OCI-LY3 (cell line): ENCODE results near the gene TOR1AIP1.
A peak's percentile ranks its signal among the peaks of the same experiment; 100 is the strongest.

Experiments
- H2AFZ ChIP-seq: fragments of 200-600, 300-600 bp; shearing (Covaris generic); 2 replicates; pipeline ENCODE4 v1.6.0; 2014; ENCODE audit warnings: antibody characterized with exemption, low read depth, low read length
- H3K27ac ChIP-seq: fragments of 200-600, 300-600 bp; sonication (generic); 2 replicates; pipeline ENCODE4 v1.5.1; 2014; ENCODE audit warnings: mild to moderate bottlenecking, low read length, moderate library complexity, mixed read lengths
- H3K27me3 ChIP-seq: fragments of 200-600, 300-600 bp; sonication (generic); 2 replicates; pipeline ENCODE4 v1.6.1; 2014; ENCODE audit warnings: low read depth, low read length, mixed read lengths
- H3K36me3 ChIP-seq: fragments of 200-600, 300-600 bp; sonication (generic); replicated peaks from 2 replicates; pipeline ENCODE3; 2014; ENCODE audit warnings: low read depth, low read length, mixed read lengths
- H3K4me1 ChIP-seq: fragments of 300-600, 200-600 bp; sonication (generic); 2 replicates; pipeline ENCODE4 v1.6.1; 2014; ENCODE audit warnings: low read length, mixed read lengths
- H3K4me2 ChIP-seq: fragments of 200-600, 300-600 bp; sonication (generic); 2 replicates; pipeline ENCODE4 v1.6.1; 2014; ENCODE audit warnings: low read length, mixed read lengths
- H3K4me3 ChIP-seq: fragments of 300-600, 200-600 bp; sonication (generic); 2 replicates; pipeline ENCODE4 v1.5.1; 2014; ENCODE audit warnings: antibody characterized with exemption, mild to moderate bottlenecking, low read length, moderate library complexity
- H3K79me2 ChIP-seq: fragments of 300-600, 200-600 bp; shearing (Covaris generic); 2 replicates; pipeline ENCODE4 v1.6.1; 2014; ENCODE audit warnings: mild to moderate bottlenecking, low read length, mixed read lengths
- H3K9ac ChIP-seq: fragments of 300-600, 200-600 bp; shearing (Covaris generic); 2 replicates; pipeline ENCODE4 v1.6.0; 2014; ENCODE audit warnings: mild to moderate bottlenecking, low read length, moderate library complexity
- H3K9me3 ChIP-seq: fragments of 200-600, 300-600 bp; shearing (Covaris generic); 2 replicates; pipeline ENCODE4 v1.6.1; 2014; ENCODE audit warnings: low read length, mixed read lengths; ENCODE audit not compliant: insufficient read depth
- H4K20me1 ChIP-seq: fragments of 200-600, 300-600 bp; sonication (generic); 2 replicates; pipeline ENCODE4 v1.6.1; 2016; ENCODE audit warnings: low read length, mixed read lengths; ENCODE audit not compliant: insufficient read depth
- EZH2phosphoT487 ChIP-seq: fragments of 200-600 bp; shearing (Covaris generic); IDR thresholded peaks from 2 replicates; pipeline ENCODE4 v1.6.1; 2018; ENCODE audit warnings: antibody characterized with exemption, mixed run types, low read depth
- TF ChIP-seq, protein P1 (sequence below): fragments of 200-600, 300-600 bp; sonication (generic); IDR thresholded peaks from 2 replicates; pipeline ENCODE4 v1.5.1; 2014; ENCODE audit warnings: antibody characterized with exemption, low read length, low read depth

Gene TOR1AIP1

DNA sequence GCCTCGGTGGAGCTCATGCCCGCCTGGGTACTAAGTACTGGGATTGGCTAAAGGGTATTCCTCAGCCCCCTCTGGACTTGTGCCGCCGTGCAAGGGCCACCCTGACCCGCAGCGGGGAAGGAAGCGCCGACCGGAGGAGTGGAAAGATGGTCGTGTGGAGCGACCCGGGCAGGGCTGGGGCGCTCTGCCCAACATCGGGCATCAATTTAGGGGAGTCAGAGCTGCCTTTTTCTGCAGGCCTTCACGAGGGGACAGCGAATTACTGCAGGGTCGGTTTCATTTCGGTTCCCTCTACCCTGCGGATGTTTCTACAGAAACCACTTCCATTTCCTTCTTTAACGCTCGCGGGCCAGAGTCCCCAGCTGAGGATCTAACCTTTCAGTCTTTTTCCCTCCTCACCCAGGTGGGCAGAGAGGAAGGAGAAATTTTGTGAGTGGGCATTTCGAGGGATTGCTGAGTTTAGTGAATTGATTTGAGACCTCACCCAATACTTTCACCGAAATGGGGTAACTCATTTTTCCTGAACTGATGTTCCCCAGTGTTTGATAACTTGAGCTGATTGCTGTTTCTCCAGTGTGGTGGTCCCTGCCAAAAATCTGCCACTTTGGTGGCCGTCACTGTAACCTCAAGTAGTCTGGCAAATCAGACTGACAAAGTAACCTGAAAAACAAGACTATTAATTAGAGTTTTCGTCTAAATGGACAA lies 1.1 kb downstream of the TOR1AIP1 start:
- Histone ChIP-seq H4K20me1 (peaks cover 18% of the 10 kb centered on the region), H3K36me3 (peaks cover 22% of the 10 kb centered on the region), H3K4me2 (peak overlapping the region; percentile 87), H3K4me1 (peaks cover 34% of the 10 kb centered on the region), H3K27me3 (no peaks in the 10 kb centered on the region), H3K4me3 (peak overlapping the region; percentile 86), H3K9me3 (no peaks in the 10 kb centered on the region), H3K27ac (peak overlapping the region; percentile 95), H2AFZ (peak overlapping the region; percentile 62), H3K79me2 (peaks cover 62% of the 10 kb centered on the region), H3K9ac (peak overlapping the region; percentile 99)
- no peak for TF ChIP-seq EZH2phosphoT487
- TF ChIP-seq, protein P1, sequence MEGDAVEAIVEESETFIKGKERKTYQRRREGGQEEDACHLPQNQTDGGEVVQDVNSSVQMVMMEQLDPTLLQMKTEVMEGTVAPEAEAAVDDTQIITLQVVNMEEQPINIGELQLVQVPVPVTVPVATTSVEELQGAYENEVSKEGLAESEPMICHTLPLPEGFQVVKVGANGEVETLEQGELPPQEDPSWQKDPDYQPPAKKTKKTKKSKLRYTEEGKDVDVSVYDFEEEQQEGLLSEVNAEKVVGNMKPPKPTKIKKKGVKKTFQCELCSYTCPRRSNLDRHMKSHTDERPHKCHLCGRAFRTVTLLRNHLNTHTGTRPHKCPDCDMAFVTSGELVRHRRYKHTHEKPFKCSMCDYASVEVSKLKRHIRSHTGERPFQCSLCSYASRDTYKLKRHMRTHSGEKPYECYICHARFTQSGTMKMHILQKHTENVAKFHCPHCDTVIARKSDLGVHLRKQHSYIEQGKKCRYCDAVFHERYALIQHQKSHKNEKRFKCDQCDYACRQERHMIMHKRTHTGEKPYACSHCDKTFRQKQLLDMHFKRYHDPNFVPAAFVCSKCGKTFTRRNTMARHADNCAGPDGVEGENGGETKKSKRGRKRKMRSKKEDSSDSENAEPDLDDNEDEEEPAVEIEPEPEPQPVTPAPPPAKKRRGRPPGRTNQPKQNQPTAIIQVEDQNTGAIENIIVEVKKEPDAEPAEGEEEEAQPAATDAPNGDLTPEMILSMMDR = peak; percentile 16; the same call in 1 of the 2 replicates

DNA sequence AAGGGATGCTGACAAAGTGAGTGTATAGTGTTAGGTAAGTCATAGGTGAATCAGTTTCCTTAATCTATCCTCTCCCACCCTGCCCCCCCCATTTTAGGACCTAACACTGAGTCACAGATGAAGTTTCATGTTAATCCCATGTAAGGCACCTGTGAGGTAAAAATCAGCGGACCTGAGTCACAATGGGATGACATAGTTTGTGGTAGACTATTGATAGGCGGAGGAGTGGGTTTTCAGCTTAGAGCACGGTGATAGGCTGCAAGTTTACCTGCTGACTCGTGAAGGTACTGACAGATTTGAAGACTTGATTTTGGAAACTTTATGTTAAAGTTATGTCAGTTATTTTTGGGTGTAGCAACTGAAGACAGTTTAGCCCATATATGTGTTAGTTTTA lies 1.7 kb downstream of the TOR1AIP1 start:
- H4K20me1 ChIP-seq = peaks cover 23% of the 10 kb centered on the region
- H3K9me3 ChIP-seq = no peaks in the 10 kb centered on the region
- H3K36me3 ChIP-seq = peaks cover 22% of the 10 kb centered on the region
- peak overlapping the region; percentile 86 for H3K4me3 ChIP-seq
- TF ChIP-seq, protein P1 = no peak
- no peak for TF ChIP-seq EZH2phosphoT487
- H3K4me2 ChIP-seq = peak overlapping the region; percentile 87
- peaks cover 32% of the 10 kb centered on the region for H3K4me1 ChIP-seq
- peak overlapping the region; percentile 99 for H3K9ac ChIP-seq
- peak overlapping the region; percentile 95 for H3K27ac ChIP-seq
- H3K79me2 ChIP-seq = peaks cover 67% of the 10 kb centered on the region
- H3K27me3 ChIP-seq = no peaks in the 10 kb centered on the region
- no peak overlapping the region for H2AFZ ChIP-seq

DNA sequence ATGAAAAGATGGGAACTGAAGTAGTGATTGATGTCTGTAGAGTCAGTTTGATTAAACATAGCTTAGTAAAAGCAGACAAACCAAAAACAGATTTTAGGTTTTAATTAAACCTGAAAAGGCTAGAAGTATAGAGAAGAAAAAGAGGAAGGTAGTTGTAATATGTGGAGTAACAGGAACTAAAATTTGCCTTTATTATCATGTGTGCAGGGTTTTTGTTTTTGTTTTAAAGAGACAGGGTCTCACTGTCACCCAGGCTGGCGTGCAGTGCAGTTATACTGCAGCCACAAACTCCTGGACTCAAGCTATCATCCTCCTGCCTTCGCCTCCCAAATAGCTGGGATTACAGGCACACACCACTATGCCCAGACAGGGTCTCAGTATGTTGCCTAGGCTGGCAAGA lies 6.0 kb downstream of the TOR1AIP1 start:
- Histone ChIP-seq H3K27me3 (no peaks in the 10 kb centered on the region), H3K27ac (peak overlapping the region; percentile 60), H2AFZ (no peak overlapping the region), H3K4me2 (peak overlapping the region; percentile 50), H3K4me1 (peaks cover 23% of the 10 kb centered on the region), H4K20me1 (peaks cover 26% of the 10 kb centered on the region), H3K9me3 (no peaks in the 10 kb centered on the region), H3K9ac (peak overlapping the region; percentile 11; the same call in 1 of the 2 replicates), H3K79me2 (peaks cover 61% of the 10 kb centered on the region), H3K36me3 (peaks cover 46% of the 10 kb centered on the region), H3K4me3 (peak overlapping the region; percentile 6; the same call in 1 of the 2 replicates)
- TF ChIP-seq EZH2phosphoT487 = no peak
- TF ChIP-seq, protein P1 = no peak

DNA sequence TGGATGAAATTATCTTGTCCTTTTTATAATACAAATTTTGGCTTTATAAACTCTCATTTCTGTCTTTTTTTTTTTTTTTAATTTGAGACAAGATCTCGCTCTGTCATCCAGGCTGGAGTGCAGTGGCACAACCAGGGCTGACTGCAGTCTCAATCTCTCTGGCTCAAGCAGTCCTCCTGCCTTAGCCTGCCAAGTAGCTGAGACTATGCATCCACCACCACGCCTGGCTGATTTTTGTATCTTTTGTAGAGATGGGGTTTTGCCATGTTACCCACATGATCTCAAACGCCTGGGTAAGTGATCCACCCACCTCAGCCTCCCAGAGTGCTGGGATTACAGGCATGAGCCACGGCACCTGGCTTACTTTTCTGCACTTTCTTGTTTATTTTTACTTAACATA lies 7.5 kb downstream of the TOR1AIP1 start:
- Histone ChIP-seq H3K27me3 (no peaks in the 10 kb centered on the region), H3K79me2 (peaks cover 46% of the 10 kb centered on the region), H3K4me2 (no peak overlapping the region), H3K4me1 (peaks cover 15% of the 10 kb centered on the region), H4K20me1 (peaks cover 21% of the 10 kb centered on the region), H3K9ac (no peak overlapping the region), H3K4me3 (no peak overlapping the region), H3K9me3 (no peaks in the 10 kb centered on the region), H2AFZ (no peak overlapping the region), H3K36me3 (peaks cover 50% of the 10 kb centered on the region), H3K27ac (no peak overlapping the region)
- TF ChIP-seq EZH2phosphoT487 = no peak
- TF ChIP-seq, protein P1 = no peak
